ENCODE results near the gene TNFRSF18.

TNFRSF18 gene

DNA sequence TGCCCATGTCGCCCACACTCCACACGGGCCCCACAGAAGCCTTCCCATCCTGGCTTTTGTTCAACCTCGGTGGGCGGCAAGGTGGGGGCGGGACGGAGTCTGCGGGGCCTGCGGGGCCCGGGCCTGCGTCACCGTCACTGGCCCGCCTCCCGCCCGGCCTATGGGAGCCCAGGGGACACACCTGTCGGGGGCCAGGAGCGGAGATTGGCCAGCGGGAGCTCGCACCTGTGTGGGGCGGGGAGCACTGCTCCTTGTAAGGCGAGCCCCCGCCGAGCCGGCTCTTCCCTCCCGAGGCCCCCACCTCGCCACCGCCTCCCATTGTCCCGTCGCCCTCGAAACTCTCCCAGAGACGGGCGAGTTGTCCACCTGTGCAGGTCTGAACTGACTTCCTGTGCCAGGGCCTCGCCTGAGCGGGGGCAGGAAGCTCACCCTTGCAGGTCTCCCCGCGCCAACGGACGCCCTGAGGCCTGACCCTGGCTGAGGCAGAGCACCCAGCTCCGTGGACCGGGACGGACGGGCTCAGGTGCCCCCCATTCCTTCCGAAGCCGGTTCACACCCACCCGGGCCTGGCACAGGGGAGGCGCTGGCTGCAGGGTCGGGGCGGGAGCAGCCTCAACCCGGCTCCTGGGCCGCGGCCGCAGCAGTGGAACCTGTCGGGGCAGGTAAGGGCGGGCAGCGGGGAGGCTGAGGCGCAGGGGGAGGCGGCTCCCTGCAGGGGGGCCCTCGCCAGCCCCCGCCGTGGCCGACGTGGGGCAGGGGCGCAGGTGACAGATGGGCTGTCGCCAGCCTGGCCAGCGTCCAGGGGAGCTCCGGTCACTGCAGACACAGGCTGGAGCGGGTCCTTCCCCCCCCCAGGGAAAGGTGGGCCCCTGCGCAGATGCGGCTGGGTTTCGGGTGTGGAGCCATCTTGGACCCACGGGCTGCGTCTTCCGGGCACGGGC lies 43.5 kb downstream of the TNFRSF18 start:
- no peak for DNase-seq

DNA sequence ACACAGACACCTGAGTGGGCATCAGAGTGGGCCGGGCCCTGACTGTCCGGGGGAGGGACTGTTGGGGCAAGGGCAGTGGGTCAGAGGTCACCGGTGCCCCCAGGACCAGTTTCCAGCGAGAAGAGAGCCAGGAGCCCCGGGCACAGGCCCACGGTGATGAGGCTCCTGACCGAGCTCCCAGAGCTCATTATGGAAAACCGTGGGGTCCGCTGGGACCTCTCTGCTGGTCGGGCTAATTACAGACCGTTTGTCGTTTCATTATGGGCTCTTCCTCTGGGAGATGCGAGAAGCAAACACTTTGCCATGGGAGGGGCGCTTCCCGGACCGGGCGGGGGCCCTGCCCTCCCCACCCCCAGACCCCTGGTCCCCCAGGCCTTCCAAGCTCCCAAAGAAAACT lies 44.7 kb downstream of the TNFRSF18 start:
- no peak for DNase-seq

DNA sequence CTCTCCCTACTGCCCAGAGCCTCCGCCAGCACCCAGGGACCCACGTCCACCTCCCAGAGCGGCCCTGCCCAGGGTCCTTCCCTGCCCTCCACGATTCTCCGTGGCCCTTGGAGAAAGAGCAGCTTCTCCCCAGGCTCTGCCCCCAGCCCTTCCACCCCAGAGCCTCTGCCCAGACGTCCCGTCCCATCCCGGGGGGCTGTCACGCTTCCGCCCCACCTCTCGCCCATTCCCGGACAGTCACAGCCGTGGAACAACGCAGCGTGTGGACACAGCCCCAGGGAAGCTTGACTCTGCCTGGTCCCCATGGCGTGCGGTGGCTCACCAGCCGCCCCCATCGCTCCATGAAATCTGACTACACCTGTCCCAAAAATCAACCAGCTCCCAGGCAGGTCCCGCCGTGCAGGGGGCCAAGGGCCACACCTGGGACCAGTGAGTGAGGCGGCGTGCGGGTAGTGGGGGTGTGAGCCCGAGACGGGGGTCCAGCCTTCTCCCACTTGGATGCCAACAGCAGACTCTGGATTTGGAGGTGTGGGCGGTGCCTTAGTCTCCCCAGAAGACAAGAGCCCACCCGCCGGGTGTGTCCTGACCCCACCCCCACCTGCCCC lies 45.2 kb downstream of the TNFRSF18 start:
- no peak for DNase-seq

DNA sequence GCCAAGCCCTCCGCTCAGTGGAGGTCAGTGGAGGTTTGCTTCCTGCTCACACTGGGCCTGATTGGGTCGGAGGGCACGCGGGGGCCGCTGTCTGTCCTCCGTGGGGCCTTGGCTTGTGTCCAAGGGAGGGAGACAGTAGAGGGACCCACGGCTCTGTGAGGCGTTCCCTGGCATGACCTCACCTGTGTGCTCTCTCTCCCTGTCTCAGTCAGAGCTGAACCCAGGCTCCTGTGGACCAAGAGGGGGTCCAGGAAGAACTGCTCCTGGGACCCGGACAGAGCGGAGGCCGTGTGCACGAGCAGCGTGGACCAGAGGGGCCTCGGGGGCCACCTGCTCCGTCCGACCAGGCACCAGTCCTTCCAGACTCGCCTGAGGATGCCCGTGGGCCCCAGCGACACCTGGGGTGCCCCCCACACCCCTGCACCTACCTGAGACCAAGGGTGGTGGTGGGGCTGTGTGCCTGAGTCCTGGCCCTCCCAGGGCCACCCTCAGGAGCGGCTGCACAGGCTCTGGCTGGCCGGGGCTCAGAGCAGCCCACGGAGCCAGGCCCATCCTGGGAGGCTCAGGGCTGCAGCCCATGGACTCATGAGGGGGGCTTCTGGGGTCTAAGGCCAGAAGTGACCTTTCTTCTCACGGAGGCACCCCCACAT lies 46.0 kb downstream of the TNFRSF18 start:
- no peak for DNase-seq

DNA sequence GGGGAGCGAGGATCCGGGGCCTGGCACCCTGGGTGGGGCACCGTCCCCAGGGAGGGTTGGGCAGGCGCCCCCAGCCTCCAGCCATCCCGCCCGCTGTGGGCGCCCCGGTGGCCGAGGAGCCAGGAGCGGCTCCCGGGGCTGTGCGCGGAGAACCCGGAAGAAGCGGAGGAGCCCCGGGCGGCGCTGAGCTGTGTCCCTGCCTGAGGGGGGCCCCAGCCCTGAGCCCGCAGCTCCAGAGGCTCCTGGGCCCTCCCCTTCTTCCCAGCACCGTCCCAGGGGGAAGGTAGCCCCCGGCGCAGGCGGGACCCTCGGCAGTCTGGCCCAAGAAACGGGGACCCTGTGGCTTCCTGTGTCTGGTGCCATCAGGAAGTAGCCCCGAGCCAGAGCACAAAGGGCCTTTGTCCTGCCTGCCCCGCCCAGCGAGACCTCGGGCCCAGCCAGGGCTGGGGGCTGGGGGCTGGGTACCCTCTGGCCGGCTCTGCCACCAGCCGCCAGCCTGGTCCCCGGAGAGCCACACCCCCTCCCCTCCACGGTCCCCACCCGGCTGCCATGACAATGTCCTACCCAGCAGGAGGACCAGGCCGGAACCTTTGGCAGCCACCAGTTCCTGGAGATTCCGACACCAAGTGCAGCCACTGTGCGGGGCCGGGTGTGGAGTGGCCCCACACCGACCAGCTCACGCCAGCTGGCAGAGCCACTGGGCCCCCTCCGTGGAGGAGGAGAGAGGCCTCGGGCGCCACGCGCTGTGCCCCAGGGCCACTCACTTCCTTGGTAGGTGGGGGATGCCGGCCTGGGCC lies 48.3 kb downstream of the TNFRSF18 start:
- DNase-seq = peak; percentile 10

DNA sequence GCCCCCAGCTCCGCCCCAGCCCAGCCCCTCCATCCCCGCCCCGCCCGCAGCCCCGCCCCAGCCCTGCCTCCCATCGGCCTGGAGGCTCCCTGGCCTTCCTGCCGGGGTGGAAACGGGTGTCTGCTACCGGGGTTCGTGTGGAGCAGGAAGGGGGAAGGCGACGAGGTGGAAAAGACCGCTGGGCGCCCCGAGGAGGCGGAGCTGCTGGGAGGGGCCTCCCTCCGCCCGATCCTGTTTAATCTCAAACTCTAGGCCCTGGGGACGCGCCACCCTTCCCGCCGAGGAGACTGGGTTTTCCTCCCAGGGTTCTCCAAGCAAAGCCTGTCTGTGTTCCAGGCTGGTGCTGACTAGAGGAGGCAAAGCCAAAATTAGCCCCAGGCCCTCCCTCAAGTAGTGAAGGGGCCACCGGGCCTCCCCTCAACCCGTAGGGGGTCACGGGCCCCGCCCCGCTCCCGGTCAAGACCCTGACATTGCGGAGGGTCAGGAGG lies 48.9 kb downstream of the TNFRSF18 start:
- peak; percentile 67 for DNase-seq

DNA sequence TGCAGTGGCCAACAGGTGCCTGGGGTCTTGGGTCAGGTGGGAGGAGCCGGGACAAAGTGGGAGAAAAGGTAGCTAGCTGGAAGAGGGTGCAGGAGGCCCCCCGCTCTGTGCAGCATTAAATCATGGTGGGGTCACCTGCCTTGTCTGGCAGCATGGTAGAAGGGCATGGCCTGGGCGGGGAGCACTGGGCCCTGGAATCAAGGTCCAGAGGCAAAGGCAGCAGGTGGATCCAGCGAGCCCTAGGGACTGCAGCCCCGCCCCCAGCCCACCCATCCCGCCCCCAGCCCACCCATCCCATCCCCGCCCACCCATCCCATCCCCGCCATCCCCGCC lies 49.4 kb downstream of the TNFRSF18 start:
- DNase-seq = no peak

DNA sequence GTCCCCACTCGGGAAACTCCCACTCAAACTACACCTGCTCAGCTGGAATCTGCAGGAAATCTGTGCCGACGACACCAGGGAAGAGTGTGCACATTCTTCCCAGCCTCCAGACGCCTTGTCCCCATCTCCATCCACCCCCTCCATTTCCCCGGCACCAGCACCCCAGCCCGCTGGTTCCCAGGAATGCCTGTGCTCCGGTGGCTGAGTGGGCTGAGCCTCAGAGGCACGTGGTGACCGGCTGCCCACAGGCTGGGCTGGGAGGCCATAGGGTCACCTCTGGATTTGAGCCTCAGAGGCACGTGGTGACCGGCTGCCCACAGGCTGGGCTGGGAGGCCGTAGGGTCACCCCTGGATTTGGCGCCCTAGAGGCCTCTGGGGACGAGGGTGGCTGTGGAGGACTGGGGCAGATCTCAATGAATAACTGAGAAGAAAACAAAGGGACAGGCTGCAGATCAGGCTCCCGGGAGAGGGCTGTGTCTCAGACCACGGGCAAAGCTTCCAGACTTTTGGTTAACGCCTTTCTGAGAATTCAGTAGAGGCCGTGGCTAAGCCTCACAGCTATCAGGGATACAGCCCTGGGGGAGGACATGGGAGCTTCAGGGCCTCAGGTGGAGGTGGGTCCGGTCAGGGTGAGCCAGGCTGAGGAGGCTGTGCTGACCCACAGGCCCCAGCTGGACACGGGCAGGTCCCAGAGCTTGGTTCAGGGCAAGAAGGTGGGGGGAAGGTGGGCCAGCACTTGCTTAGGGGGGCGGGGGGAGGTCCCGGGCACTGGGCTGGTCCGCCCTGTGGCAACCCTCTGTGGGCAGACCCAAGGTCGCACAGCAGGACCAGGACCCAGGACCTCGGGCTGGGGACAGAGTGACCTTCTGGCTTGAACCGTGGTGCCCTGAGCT lies 50.0 kb downstream of the TNFRSF18 start:
- no peak for DNase-seq

DNA sequence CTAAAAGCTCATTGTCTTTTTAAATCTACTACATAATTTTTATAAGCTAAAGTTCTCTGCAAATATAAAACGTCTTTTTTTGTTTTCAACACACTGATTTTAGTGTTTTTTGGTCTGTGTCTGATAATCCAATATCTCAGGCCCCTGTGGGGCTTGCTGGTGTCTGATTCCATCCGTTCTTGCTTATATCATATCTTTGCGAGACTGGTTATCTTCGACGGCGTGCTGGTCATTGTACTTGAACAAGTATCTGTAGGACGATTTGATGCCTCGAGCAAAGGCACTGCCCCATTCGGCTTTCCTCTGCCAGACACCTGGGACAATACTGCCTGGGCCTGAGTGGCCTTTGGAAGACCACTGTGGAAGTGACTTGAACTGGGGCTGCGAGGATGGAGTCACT lies 51.1 kb downstream of the TNFRSF18 start:
- no peak for DNase-seq

DNA sequence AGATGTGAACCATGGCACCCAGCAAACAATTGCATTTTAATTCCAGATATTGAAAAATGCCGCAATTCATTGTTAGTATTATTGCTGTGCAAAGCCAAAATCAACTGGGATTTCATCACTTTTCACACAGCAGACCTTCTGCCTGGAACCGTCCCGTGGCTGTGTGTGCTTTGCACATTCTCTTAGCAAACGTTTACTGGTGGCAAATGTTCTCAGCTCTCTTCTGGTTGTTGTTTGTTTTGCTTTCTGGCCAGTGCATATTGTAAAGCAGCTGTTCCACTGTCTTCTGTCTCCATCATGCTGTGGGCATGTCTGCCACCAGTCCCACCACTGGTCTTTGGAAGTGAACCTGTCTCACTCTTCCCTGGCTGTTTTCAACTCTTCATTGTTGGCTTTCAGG lies 52.5 kb downstream of the TNFRSF18 start:
- no peak for DNase-seq
